ES-I3 (cell line): Measurements from ENCODE around the gene MRPL40.

ENCODE experiments used
- H3K36me3 ChIP-seq: 2 replicates; pipeline ENCODE4 v1.6.1; 2013; ENCODE audit warnings: mild to moderate bottlenecking, low read length, control low read depth, moderate library complexity; ENCODE audit not compliant: insufficient read depth
- H3K4me1 ChIP-seq: 2 replicates; pipeline ENCODE4 v1.6.1; 2013; ENCODE audit warnings: mild to moderate bottlenecking, control low read depth, low read length; ENCODE audit not compliant: insufficient read depth
- H3K9ac ChIP-seq: 2 replicates; pipeline ENCODE4 v1.6.1; 2013; ENCODE audit warnings: low read depth, mild to moderate bottlenecking, low read length, moderate library complexity
- H3K9me3 ChIP-seq: 2 replicates; pipeline ENCODE4 v1.6.1; 2013; ENCODE audit warnings: mild to moderate bottlenecking, low read length, moderate library complexity; ENCODE audit not compliant: control insufficient read depth, insufficient read depth

The MRPL40 gene

DNA sequence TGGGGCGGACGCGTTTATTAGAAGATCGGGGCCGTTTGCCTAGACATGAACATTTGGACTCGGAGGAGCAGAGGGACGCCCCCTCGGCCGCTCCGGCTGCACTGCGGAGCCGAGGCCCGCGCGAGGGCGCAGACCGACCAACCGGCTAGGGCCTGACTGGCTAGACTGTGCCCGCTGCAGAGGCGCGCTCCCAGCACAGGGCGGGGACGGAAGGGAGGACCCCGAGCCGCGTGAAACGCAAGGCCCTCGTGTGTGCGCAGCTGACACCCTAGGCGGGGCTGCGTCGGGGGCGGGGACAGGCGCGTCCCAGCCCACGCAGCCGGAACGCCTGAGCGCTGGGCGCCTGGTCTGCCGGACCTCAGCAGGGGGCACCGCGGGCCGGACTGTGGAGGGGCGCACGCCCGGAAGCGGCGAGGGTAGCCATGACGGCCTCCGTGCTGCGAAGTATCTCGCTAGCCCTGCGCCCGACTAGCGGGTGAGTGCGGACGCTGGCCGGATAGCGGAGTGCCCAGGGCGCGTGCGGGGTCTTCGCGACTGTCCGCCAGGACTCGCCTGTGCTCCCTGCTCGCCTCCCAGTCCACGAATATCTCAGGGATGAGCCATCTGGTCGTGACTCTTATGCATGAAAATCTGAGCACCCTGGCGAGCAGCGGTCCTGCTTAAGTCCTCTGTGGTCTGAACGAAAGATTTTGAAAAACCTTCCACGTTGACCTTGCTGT, at the start of gene MRPL40:
TSS of gene MRPL40 (plus strand) at position 413 of the 719 bp plus-strand sequence. CDS start at position 423, 10 bp downstream.
- Histone ChIP-seq H3K9ac (peak within 1 kb of the TSS; percentile 81), H3K4me1 (0 out of 2 replicates have a peak, but pooled peaks cover 4% of the 10 kb centered on the region), H3K9me3 (no peaks in the 10 kb centered on the region), H3K36me3 (peaks cover 6% of the 10 kb centered on the region; the same call in 1 of the 2 replicates)

DNA sequence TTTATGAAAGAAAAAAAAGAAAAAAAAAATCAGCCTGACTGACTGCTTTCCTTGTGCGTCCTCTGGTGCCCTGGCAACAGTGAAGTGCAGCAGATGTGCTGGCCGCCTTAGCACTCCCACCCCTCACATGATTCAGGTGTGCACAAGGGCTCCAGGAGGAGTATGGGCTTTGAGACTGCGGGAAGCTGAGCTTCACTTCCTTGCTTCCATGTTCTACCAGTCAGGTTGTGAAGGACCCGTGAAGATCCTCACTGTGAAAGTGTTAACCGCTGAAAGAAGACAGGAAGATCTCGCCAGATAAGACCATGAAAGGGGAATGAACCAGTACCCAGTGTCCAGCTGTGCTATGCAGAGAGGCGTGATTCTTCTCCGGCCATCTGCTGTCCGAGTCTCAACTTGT, 49.1 kb upstream of the MRPL40 start:
- H3K9me3 ChIP-seq: no peaks in the 10 kb centered on the region
- H3K9ac ChIP-seq: no peak overlapping the region
- peaks cover 22% of the 10 kb centered on the region for H3K36me3 ChIP-seq
- no peaks in the 10 kb centered on the region for H3K4me1 ChIP-seq

DNA sequence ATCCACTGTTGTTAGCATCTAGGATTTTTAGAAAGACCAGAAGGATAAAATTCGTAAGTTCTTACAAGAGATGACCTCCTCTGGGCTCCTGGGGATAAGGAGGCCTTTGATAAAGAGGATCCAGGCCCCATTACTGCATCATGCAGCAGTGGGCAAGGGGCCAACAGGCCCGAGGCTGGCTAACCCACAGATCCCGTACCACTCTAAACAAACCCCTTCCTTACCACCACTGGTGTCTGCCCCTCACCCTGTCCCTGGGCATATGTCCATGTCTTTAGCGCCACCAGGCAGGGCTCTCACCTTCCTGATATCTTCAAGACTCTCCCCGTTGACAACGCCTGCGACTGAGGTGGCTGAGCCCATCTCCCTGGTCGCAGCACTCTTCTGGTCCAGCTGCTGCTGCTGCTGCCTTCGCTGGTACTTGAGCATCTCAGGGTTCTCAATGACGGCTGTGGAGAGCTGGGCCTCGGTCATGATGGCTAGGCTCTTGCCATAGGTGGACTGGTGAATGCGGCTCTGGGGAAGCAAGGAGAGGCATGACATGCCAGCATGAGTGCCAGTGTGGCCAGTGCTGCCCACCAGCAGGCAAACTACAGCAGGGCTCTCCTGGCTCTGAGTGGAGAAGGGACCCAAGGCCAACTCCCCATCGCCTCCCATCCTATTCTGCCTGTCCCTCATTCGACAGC, 47.0 kb upstream of the MRPL40 start:
- no peaks in the 10 kb centered on the region for H3K9me3 ChIP-seq
- no peak overlapping the region for H3K9ac ChIP-seq
- H3K36me3 ChIP-seq: peaks cover 32% of the 10 kb centered on the region
- H3K4me1 ChIP-seq: no peaks in the 10 kb centered on the region

DNA sequence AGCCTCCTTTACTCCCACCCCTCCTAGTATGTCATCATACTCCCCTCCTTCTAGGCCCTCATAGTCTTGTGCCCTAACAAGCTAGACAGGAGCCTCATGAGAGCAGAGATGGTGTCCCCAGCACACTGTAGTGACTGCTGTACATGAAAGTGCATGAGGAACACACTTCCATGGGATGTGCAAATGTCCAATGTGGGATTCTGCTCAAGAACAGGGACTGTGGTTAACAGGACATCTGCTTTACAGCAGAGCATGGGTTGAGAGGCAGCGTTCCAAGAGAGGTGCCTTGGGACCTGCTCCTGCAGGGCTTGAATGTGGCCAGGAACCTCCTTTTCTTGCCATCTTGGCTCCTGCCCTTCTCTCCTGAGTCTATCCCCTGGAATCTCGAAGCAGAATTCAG, 46.1 kb upstream of the MRPL40 start:
- no peaks in the 10 kb centered on the region for H3K4me1 ChIP-seq
- peaks cover 32% of the 10 kb centered on the region for H3K36me3 ChIP-seq
- H3K9ac ChIP-seq: no peak overlapping the region
- no peaks in the 10 kb centered on the region for H3K9me3 ChIP-seq

DNA sequence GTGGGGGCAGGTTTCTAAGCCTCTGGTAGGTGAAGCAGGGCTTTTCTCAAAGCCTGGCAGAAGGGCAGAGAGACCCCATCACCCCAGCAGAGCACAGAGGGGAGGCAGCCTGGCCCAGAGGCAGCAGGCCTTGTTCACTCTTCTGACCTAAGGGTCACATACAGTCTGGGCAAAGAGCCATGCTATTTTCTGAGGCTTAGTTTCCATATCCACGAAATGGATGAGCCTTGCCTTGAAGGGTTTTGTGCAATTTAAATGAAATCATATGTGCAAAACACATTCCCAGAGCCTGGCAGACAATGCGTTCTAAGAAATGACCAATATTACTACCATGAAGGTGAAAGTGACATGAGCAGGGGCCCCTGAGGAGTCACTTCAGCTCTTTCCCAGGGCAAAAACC, 45.3 kb upstream of the MRPL40 start:
- Histone ChIP-seq H3K36me3 (peaks cover 35% of the 10 kb centered on the region), H3K9me3 (no peaks in the 10 kb centered on the region), H3K9ac (no peak overlapping the region), H3K4me1 (no peaks in the 10 kb centered on the region)

DNA sequence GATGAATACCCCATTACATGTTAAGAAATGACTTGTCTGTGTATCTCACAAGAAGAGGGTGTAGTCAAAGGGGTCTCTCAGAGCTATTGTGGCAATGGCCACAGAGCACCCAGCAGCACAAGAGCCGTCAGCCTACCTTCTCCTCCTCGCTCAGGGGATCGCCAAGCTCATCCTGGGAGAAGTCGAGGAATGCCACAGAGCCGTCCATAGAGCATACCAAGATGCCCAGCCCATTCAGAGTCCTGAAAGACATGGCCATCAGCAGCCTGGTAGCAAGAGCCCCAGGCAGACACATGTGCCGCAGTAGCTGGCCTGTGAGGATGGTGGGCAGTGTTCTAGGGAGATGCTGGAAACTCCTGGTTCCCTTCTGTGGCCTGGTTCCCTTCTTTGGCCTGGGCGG, 44.8 kb upstream of the MRPL40 start:
- no peaks in the 10 kb centered on the region for H3K9me3 ChIP-seq
- H3K9ac ChIP-seq: no peak overlapping the region
- H3K4me1 ChIP-seq: no peaks in the 10 kb centered on the region
- H3K36me3 ChIP-seq: peaks cover 37% of the 10 kb centered on the region

DNA sequence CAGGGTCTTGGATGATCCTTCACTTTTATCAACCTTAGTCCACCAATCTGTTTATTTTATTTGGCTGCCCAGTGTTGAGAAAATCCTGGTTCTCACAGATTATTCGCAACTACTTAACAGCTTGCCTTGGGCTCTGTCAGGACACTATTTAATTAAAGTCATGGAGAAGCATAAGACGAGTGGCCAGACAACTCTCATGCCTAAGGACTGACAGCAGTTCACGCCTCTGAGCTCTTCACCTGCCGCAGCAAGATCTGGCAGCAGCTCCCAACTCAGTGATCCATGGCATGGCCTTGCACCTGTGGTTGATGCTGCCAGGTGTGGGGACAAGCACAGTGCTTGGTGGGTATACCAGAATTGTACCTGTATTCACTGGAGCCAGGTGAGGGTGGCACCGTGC, 38.6 kb upstream of the MRPL40 start:
- H3K9me3 ChIP-seq: no peaks in the 10 kb centered on the region
- peaks cover 37% of the 10 kb centered on the region for H3K36me3 ChIP-seq
- H3K9ac ChIP-seq: no peak overlapping the region
- H3K4me1 ChIP-seq: no peaks in the 10 kb centered on the region

DNA sequence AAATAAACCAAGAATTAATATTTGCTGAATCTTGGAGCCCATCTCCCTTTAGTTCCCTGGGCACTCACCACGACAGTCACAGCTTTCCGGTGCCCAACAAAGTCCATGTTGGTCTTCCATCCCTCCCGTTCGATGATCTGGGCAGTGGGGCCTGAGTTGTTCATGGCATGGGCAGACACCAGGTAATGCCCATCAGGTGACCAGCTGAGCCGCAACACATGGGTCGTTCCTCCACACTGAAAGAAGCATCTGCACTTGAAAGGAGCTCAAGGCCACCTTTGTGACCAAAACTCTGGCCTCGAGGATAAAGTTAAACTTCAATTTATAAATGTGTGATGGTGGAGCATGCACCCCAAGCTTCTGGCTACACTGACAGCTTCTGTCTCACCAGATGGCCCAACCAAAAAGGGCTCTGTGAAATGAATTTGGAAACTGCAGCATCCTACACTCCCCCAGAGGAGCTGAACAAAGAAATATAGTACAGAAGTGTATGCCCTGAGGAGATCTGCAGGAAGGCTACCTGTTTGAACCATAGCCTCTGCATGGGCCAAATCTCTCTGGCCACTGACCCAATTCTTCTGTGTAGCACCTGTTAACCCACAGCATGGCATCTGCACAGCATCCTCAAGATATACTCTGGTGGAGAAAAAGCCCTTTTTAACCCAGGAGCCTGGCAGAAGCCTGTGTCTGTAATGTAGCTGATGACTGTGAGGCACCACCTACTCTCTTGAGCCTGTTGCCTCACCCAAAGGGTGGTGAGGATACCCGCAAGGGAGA, 37.9 kb upstream of the MRPL40 start:
- Histone ChIP-seq H3K36me3 (peaks cover 39% of the 10 kb centered on the region), H3K9me3 (no peaks in the 10 kb centered on the region), H3K4me1 (no peaks in the 10 kb centered on the region), H3K9ac (no peak overlapping the region)

DNA sequence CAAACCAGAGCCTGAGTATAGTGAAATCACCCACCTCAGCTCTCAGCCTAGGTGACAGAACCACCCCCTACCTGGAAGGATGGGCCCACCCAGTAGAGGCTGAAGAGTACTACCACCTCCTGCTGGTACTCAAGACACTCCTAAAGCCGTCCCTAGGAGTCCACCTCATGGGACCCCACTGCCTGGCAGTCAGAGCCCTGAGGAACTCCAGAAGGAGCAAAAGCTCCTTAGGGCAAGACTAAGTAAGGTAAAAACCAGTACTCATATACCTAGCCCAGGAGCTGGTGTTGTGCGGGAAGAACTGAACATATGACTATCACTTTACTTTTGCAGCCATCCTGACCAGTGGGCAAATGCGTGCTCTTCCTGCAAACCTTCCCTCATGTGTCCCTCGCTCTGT, 37.1 kb upstream of the MRPL40 start:
- H3K9ac ChIP-seq: no peak overlapping the region
- H3K36me3 ChIP-seq: peaks cover 36% of the 10 kb centered on the region
- H3K9me3 ChIP-seq: no peaks in the 10 kb centered on the region
- no peaks in the 10 kb centered on the region for H3K4me1 ChIP-seq

DNA sequence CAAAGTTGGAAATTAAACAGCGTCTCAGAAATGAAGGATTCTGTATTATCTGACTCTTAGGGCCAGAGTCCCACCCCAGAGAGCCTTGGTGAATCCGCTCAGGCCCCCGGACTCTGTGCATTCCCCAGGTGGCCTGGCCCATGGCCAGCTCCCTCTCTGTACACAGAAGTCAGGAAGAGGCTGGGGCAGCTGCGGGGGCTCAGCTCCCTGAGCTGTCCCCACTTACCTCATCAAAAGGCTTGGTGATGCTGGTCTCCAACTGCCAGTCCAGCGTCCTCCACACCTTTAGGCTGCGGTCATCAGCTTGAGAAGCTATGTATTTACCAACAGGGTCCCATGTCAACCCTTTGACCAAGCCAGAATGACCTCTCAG, 35.8 kb upstream of the MRPL40 start:
- H3K9me3 ChIP-seq: no peaks in the 10 kb centered on the region
- H3K36me3 ChIP-seq: peaks cover 36% of the 10 kb centered on the region
- no peaks in the 10 kb centered on the region for H3K4me1 ChIP-seq
- no peak overlapping the region for H3K9ac ChIP-seq

DNA sequence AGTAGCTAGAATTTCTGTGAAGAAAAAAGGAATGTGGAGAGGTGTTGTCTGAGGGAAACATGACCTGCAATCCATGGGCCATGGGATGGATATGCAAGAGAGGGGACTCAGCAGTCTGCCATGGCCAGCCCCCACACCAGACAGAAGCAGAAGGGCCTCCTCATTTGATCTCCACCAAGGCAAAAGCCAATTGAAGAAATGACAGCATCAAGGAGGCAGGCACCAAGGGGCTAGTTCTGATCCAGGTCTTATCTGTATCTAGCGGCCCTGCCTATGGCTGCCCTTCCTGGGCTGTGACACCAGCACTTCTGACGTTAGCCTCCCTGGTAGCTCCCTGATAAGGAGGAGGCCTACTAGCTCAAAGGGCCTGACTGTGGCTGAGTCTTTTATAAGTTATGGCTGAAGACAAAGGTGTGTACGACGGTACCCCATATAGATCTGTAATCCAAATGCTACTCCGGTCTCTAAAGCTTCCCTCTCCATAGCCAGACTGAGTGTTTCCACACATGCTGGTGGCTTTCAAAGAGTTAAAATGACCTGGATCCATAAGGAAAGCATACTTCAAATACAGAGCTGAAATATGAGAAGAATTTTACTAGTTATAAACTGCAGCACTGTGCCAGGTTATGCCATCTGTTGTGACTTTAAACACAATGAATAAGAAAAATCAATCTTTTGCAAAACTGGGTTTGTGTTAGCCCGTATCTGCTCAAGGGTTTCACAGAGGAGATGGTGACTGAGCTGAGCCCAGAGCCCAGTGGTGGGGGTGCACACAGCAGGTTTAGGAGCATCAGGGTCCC, 35.2 kb upstream of the MRPL40 start:
- no peak overlapping the region for H3K9ac ChIP-seq
- peaks cover 32% of the 10 kb centered on the region for H3K36me3 ChIP-seq
- no peaks in the 10 kb centered on the region for H3K4me1 ChIP-seq
- H3K9me3 ChIP-seq: no peaks in the 10 kb centered on the region

DNA sequence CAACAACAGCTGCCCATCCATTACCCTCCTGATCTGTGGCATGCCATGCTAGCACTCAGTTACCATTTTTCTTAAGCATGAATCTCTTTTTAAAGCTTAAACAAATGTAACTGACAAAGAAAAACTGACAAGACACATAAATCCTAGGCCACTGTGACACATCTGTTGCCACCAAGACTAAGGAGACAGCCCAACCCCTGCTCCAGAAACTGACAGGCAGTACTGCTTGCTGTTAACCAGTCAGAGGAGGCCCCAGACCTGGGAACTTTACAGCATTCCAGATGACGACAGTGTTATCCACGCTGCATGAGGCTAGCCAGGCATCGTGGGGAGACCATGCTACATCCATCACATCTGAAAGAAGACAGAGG, 34.6 kb upstream of the MRPL40 start:
- Histone ChIP-seq H3K9me3 (no peaks in the 10 kb centered on the region), H3K36me3 (peaks cover 26% of the 10 kb centered on the region), H3K4me1 (no peaks in the 10 kb centered on the region), H3K9ac (no peak overlapping the region)

DNA sequence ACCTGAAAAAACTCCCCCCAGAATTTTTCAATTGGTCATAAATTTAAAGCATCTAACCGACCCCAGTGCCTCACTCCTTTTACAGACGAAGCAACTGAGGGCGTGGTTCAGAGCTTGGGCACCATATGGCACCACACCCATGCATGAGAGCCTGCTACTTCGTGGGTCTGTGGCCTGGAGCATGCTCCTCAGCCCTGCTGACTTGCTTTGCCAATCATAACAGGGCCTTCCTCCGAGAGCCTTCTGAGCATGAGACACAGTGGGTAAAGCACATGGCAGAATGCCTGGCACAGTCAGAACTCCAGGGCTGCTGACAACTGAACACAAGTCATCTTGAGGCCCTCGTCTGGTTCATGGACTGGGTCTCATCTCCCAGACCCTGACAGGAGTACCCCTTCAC, 34.1 kb upstream of the MRPL40 start:
- H3K4me1 ChIP-seq: no peaks in the 10 kb centered on the region
- H3K36me3 ChIP-seq: peaks cover 26% of the 10 kb centered on the region
- H3K9ac ChIP-seq: no peak overlapping the region

DNA sequence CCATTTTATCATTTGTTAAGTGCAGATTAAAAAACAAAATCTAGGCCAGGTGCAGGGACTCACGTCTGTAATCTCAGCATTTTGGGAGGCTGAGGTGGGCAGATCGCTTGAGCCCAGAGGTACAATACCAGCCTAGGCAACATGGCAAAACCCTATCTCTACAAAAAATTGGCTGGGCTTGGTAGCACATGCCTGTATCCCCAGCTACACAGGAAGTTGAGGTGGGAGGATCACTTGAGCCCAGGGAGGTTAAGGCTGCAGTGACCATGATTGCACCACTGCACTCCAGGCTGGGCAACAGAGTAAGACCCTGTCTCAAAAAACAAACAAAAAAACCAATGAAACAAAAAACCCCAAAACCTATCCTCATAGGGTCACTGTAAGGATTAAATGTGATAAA, 33.7 kb upstream of the MRPL40 start:
- Histone ChIP-seq H3K9ac (no peak overlapping the region), H3K4me1 (no peaks in the 10 kb centered on the region), H3K9me3 (no peaks in the 10 kb centered on the region), H3K36me3 (peaks cover 26% of the 10 kb centered on the region)

More for the DNA sequence above, 34.1 kb upstream of the MRPL40 start:
- H3K9me3 ChIP-seq: no peaks in the 10 kb centered on the region
